Measurements from ENCODE around the gene GLYR1.

DNA sequence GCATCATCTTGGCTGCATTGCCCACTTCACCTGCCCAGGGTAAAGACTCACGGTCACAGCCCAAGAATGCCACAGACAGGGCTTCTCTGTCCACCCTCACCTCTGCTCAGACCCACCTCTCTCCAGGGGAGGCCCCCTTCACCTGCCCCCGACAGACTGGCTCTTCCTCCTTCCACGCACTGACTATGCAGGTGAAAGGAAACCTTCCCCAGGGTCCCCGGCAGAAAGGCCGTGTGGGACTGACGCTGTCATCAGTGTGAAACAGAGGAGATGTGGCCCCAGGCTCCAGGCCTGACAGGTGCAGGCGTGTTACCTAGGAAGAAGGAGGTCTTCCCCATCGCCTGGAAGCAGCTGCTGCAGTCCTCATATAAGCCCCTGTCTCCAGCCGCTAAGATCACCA is 35.3 kb downstream of the GLYR1 start:
- TF ChIP-seq POLR2A (IDR thresholded peaks at IDR 0.05; ENCODE audit: low read depth, low read length), result no peak
- no peak for TF ChIP-seq POLR2AphosphoS5 (IDR thresholded peaks at IDR 0.05; ENCODE audit: low read depth, low read length)

Data from GM12892 (cell line).